PC-3 (cell line): ENCODE measurements around the gene ERCC6L2.

Experiments
- EZH2 ChIP-seq: fragments of 300-600 bp; sonication (generic); IDR thresholded peaks from one replicate; pipeline ENCODE4 v1.6.1; 2017; ENCODE audit warnings: antibody characterized with exemption, mild to moderate bottlenecking, low read length; ENCODE audit not compliant: unreplicated experiment
- EZH2phosphoT487 ChIP-seq: fragments of 300-600 bp; sonication (generic); IDR thresholded peaks from 2 replicates; pipeline ENCODE4 v1.6.1; 2018; ENCODE audit warnings: mild to moderate bottlenecking, antibody characterized with exemption, low read length, borderline replicate concordance
- TF ChIP-seq, protein P1 (sequence below): fragments of 300-600 bp; sonication (generic); conservative IDR thresholded peaks from 2 replicates; pipeline ENCODE4 v1.5.1; 2017; ENCODE audit warnings: antibody characterized with exemption, low read depth, mild to moderate bottlenecking, low read length

DNA sequence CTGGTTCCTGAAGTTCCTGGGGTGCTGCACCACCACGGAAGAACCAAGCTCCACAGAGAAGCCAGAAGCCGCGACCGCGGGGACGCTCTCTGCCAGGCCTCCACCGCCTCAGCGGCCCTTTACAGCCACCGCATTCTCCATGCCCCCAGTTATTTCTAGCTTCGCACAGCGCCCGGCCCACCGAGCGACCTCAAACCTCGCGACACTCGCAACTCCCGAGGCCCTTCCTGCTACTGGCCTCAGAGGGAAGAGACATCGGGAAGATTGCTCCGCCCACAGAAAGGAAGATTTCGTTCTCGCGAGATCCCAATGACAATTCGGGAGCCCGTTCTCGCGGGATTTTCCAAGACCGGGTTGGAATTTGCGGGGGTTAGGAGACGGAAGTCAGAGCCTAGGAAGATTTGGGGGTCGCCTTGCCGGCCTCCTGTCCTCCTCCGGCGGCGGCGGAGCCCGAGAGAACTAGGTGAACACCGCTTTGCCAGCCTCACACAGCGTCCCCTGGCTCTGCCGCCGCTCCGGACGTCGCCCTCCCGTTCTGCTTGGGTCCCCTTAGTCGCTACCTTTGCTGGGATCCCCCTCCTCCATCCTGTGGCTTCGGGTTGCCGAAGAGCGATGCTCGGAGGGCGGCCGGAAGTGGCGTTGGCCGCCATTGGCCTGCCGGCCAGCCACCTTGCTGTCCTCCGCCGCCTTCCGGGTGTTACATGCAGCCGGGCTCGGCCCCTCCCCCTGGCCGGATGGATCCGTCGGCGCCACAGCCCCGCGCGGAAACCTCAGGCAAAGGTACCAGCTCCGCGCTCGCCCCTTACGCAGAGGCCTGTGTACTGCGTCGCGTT lies at the start of gene ERCC6L2:
- TF ChIP-seq, protein P1, sequence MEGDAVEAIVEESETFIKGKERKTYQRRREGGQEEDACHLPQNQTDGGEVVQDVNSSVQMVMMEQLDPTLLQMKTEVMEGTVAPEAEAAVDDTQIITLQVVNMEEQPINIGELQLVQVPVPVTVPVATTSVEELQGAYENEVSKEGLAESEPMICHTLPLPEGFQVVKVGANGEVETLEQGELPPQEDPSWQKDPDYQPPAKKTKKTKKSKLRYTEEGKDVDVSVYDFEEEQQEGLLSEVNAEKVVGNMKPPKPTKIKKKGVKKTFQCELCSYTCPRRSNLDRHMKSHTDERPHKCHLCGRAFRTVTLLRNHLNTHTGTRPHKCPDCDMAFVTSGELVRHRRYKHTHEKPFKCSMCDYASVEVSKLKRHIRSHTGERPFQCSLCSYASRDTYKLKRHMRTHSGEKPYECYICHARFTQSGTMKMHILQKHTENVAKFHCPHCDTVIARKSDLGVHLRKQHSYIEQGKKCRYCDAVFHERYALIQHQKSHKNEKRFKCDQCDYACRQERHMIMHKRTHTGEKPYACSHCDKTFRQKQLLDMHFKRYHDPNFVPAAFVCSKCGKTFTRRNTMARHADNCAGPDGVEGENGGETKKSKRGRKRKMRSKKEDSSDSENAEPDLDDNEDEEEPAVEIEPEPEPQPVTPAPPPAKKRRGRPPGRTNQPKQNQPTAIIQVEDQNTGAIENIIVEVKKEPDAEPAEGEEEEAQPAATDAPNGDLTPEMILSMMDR, result no peak
- TF ChIP-seq EZH2 (no peak), EZH2phosphoT487 (no peak)
